ENCODE measurements around the gene ARG1.

Gene ARG1

GRCh38 chr6:131555992-131556391 lies 17.0 kb upstream of the ARG1 start:
- CTCF ChIA-PET: no interaction called here
- no peak overlapping the region for H3K27ac ChIP-seq (ENCODE audit: insufficient read depth in 1 of 2, low read depth in 1 of 2, low read length in 2 of 2, poor library complexity in 1 of 2, severe bottlenecking in 2 of 2)
- no peak for DNase-seq

GRCh38 chr6:131558922-131559321 lies 14.1 kb upstream of the ARG1 start:
- WGBS (ENCODE audit: insufficient coverage): 96% methylated on average over 3 of the region's 4 CpGs
- ChIA-PET CTCF (no interaction called here), POLR2A (no interaction called here)
- Histone ChIP-seq H3K36me3 (ENCODE audit: control insufficient read depth in 4 of 4, insufficient read depth in 4 of 4, low read length in 3 of 4) (no peaks in the 10 kb centered on the region), H3K4me1 (ENCODE audit: control extremely low read depth in 1 of 4, control insufficient read depth in 4 of 4, insufficient read depth in 4 of 4, low read length in 3 of 4) (no peaks in the 10 kb centered on the region), H3K27ac (ENCODE audit: insufficient read depth in 1 of 2, low read depth in 1 of 2, low read length in 2 of 2, poor library complexity in 1 of 2, severe bottlenecking in 2 of 2) (no peak overlapping the region), H3K27me3 (replicated peaks in 2 of 5; ENCODE audit: control insufficient read depth in 4 of 5, insufficient read depth in 5 of 5, low read length in 4 of 5) (no peaks in the 10 kb centered on the region), H3K4me3 (ENCODE audit: control insufficient read depth in 1 of 7, extremely low read depth in 1 of 7, insufficient read depth in 4 of 7, low read depth in 2 of 7, low read length in 6 of 7) (no peak overlapping the region), H3K9me3 (ENCODE audit: control extremely low read depth in 1 of 5, control insufficient read depth in 4 of 5, insufficient read depth in 2 of 5, low read depth in 1 of 5, low read length in 4 of 5) (no peaks in the 10 kb centered on the region)
- DNase-seq: no peak

More at GRCh38 chr6:131555992-131556391, 17.0 kb upstream of the ARG1 start:
- H3K36me3 ChIP-seq (ENCODE audit: control insufficient read depth in 4 of 4, insufficient read depth in 4 of 4, low read length in 3 of 4): no peaks in the 10 kb centered on the region
- POLR2A ChIA-PET: no interaction called here
- no peaks in the 10 kb centered on the region for H3K27me3 ChIP-seq (replicated peaks in 2 of 5; ENCODE audit: control insufficient read depth in 4 of 5, insufficient read depth in 5 of 5, low read length in 4 of 5)
- no peaks in the 10 kb centered on the region for H3K4me1 ChIP-seq (ENCODE audit: control extremely low read depth in 1 of 4, control insufficient read depth in 4 of 4, insufficient read depth in 4 of 4, low read length in 3 of 4)
- no peak overlapping the region for H3K4me3 ChIP-seq (ENCODE audit: control insufficient read depth in 1 of 7, extremely low read depth in 1 of 7, insufficient read depth in 4 of 7, low read depth in 2 of 7, low read length in 6 of 7)
- no peaks in the 10 kb centered on the region for H3K9me3 ChIP-seq (ENCODE audit: control extremely low read depth in 1 of 5, control insufficient read depth in 4 of 5, insufficient read depth in 2 of 5, low read depth in 1 of 5, low read length in 4 of 5)

- WGBS (ENCODE audit: insufficient coverage): 100% methylated on average over 1 of the region's 4 CpGs
- DNase-seq: no peak
- CTCF ChIA-PET: no interaction called here
These were observed 10.9 kb upstream of the ARG1 start for GRCh38 chr6:131561925-131562707.

GRCh38 chr6:131565056-131565455 lies 8.0 kb upstream of the ARG1 start:
- Histone ChIP-seq H3K27ac (ENCODE audit: insufficient read depth in 1 of 2, low read depth in 1 of 2, low read length in 2 of 2, poor library complexity in 1 of 2, severe bottlenecking in 2 of 2) (no peak overlapping the region), H3K4me3 (ENCODE audit: control insufficient read depth in 1 of 7, extremely low read depth in 1 of 7, insufficient read depth in 4 of 7, low read depth in 2 of 7, low read length in 6 of 7) (no peak overlapping the region), H3K36me3 (ENCODE audit: control insufficient read depth in 4 of 4, insufficient read depth in 4 of 4, low read length in 3 of 4) (no peaks in the 10 kb centered on the region), H3K9me3 (ENCODE audit: control extremely low read depth in 1 of 5, control insufficient read depth in 4 of 5, insufficient read depth in 2 of 5, low read depth in 1 of 5, low read length in 4 of 5) (no peaks in the 10 kb centered on the region), H3K4me1 (ENCODE audit: control extremely low read depth in 1 of 4, control insufficient read depth in 4 of 4, insufficient read depth in 4 of 4, low read length in 3 of 4) (no peaks in the 10 kb centered on the region), H3K27me3 (replicated peaks in 2 of 5; ENCODE audit: control insufficient read depth in 4 of 5, insufficient read depth in 5 of 5, low read length in 4 of 5) (no peaks in the 10 kb centered on the region)
- WGBS (ENCODE audit: insufficient coverage): no CpG with 5 or more reads among the region's 2 CpGs
- ChIA-PET POLR2A (no interaction called here), CTCF (no interaction called here)
- no peak for DNase-seq

More at GRCh38 chr6:131561925-131562707, 10.9 kb upstream of the ARG1 start:
- Histone ChIP-seq H3K27ac (ENCODE audit: insufficient read depth in 1 of 2, low read depth in 1 of 2, low read length in 2 of 2, poor library complexity in 1 of 2, severe bottlenecking in 2 of 2) (no peak overlapping the region), H3K27me3 (replicated peaks in 2 of 5; ENCODE audit: control insufficient read depth in 4 of 5, insufficient read depth in 5 of 5, low read length in 4 of 5) (no peaks in the 10 kb centered on the region), H3K4me3 (ENCODE audit: control insufficient read depth in 1 of 7, extremely low read depth in 1 of 7, insufficient read depth in 4 of 7, low read depth in 2 of 7, low read length in 6 of 7) (no peak overlapping the region), H3K4me1 (ENCODE audit: control extremely low read depth in 1 of 4, control insufficient read depth in 4 of 4, insufficient read depth in 4 of 4, low read length in 3 of 4) (no peaks in the 10 kb centered on the region), H3K36me3 (ENCODE audit: control insufficient read depth in 4 of 4, insufficient read depth in 4 of 4, low read length in 3 of 4) (no peaks in the 10 kb centered on the region), H3K9me3 (ENCODE audit: control extremely low read depth in 1 of 5, control insufficient read depth in 4 of 5, insufficient read depth in 2 of 5, low read depth in 1 of 5, low read length in 4 of 5) (no peaks in the 10 kb centered on the region)
- POLR2A ChIA-PET: no interaction called here

GRCh38 chr6:131568726-131569125 lies 4.3 kb upstream of the ARG1 start:
- no peaks in the 10 kb centered on the region for H3K9me3 ChIP-seq (ENCODE audit: control extremely low read depth in 1 of 5, control insufficient read depth in 4 of 5, insufficient read depth in 2 of 5, low read depth in 1 of 5, low read length in 4 of 5)
- H3K4me1 ChIP-seq (ENCODE audit: control extremely low read depth in 1 of 4, control insufficient read depth in 4 of 4, insufficient read depth in 4 of 4, low read length in 3 of 4): no peaks in the 10 kb centered on the region
- POLR2A ChIA-PET: no interaction called here
- WGBS (ENCODE audit: insufficient coverage): 80% methylated on average over 1 of the region's 4 CpGs
- DNase-seq: no peak
- CTCF ChIA-PET: no interaction called here
- no peak overlapping the region for H3K4me3 ChIP-seq (ENCODE audit: control insufficient read depth in 1 of 7, extremely low read depth in 1 of 7, insufficient read depth in 4 of 7, low read depth in 2 of 7, low read length in 6 of 7)
- H3K36me3 ChIP-seq (ENCODE audit: control insufficient read depth in 4 of 4, insufficient read depth in 4 of 4, low read length in 3 of 4): peaks cover 0 to 7% (median 2%) of the 10 kb centered on the region in 4 experiments
- H3K27ac ChIP-seq (ENCODE audit: insufficient read depth in 1 of 2, low read depth in 1 of 2, low read length in 2 of 2, poor library complexity in 1 of 2, severe bottlenecking in 2 of 2): no peak overlapping the region
- H3K27me3 ChIP-seq (replicated peaks in 2 of 5; ENCODE audit: control insufficient read depth in 4 of 5, insufficient read depth in 5 of 5, low read length in 4 of 5): no peaks in the 10 kb centered on the region

GRCh38 chr6:131574133-131574532 lies 1.1 kb downstream of the ARG1 start:
- H3K4me1 ChIP-seq (ENCODE audit: control extremely low read depth in 1 of 4, control insufficient read depth in 4 of 4, insufficient read depth in 4 of 4, low read length in 3 of 4): no peaks in the 10 kb centered on the region
- H3K4me3 ChIP-seq (ENCODE audit: control insufficient read depth in 1 of 7, extremely low read depth in 1 of 7, insufficient read depth in 4 of 7, low read depth in 2 of 7, low read length in 6 of 7): peak overlapping the region in 1 of 7 experiments; percentile 51
- ChIA-PET POLR2A (no interaction called here), CTCF (no interaction called here)
- DNase-seq: no peak
- WGBS (ENCODE audit: insufficient coverage): 100% methylated on average over 2 of the region's 2 CpGs
- H3K27me3 ChIP-seq (replicated peaks in 2 of 5; ENCODE audit: control insufficient read depth in 4 of 5, insufficient read depth in 5 of 5, low read length in 4 of 5): no peaks in the 10 kb centered on the region
- H3K36me3 ChIP-seq (ENCODE audit: control insufficient read depth in 4 of 4, insufficient read depth in 4 of 4, low read length in 3 of 4): peaks cover 4 to 27% (median 15%) of the 10 kb centered on the region in 4 experiments
- H3K9me3 ChIP-seq (ENCODE audit: control extremely low read depth in 1 of 5, control insufficient read depth in 4 of 5, insufficient read depth in 2 of 5, low read depth in 1 of 5, low read length in 4 of 5): no peaks in the 10 kb centered on the region
- H3K27ac ChIP-seq (ENCODE audit: insufficient read depth in 1 of 2, low read depth in 1 of 2, low read length in 2 of 2, poor library complexity in 1 of 2, severe bottlenecking in 2 of 2): no peak overlapping the region

- no peak overlapping the region for H3K27ac ChIP-seq (ENCODE audit: insufficient read depth in 1 of 2, low read depth in 1 of 2, low read length in 2 of 2, poor library complexity in 1 of 2, severe bottlenecking in 2 of 2)
- H3K36me3 ChIP-seq (ENCODE audit: control insufficient read depth in 4 of 4, insufficient read depth in 4 of 4, low read length in 3 of 4): peaks cover 6 to 29% (median 16%) of the 10 kb centered on the region in 4 experiments
- H3K9me3 ChIP-seq (ENCODE audit: control extremely low read depth in 1 of 5, control insufficient read depth in 4 of 5, insufficient read depth in 2 of 5, low read depth in 1 of 5, low read length in 4 of 5): no peaks in the 10 kb centered on the region
- POLR2A ChIA-PET: no interaction called here
- 100% methylated on average over 4 of the region's 4 CpGs for WGBS (ENCODE audit: insufficient coverage)
- peak overlapping the region in 1 of 7 experiments; percentile 51 for H3K4me3 ChIP-seq (ENCODE audit: control insufficient read depth in 1 of 7, extremely low read depth in 1 of 7, insufficient read depth in 4 of 7, low read depth in 2 of 7, low read length in 6 of 7)
- CTCF ChIA-PET: no interaction called here
- H3K27me3 ChIP-seq (replicated peaks in 2 of 5; ENCODE audit: control insufficient read depth in 4 of 5, insufficient read depth in 5 of 5, low read length in 4 of 5): no peaks in the 10 kb centered on the region
- no peaks in the 10 kb centered on the region for H3K4me1 ChIP-seq (ENCODE audit: control extremely low read depth in 1 of 4, control insufficient read depth in 4 of 4, insufficient read depth in 4 of 4, low read length in 3 of 4)
- DNase-seq: no peak
These were observed 1.7 kb downstream of the ARG1 start for GRCh38 chr6:131574686-131575085.
